Measurements from ENCODE around the gene SCP2. TPM values are rescaled to one million over a fixed set of nuclear protein-coding genes. Genes with fewer than 3 reads are reported as not detected.

SCP2 gene
- total and polyA plus RNA-seq, 8 donors, result 130 to 208 (median 148) TPM

- intact Hi-C loops (cut with DNase I), result no loop called here
- no peaks in the 10 kb centered on the region for H3K27me3 ChIP-seq
- ATAC-seq (no peak), DNase-seq (no peak)
- peaks cover 0 to 6% of the 10 kb centered on the region in 2 donors for H3K4me1 ChIP-seq
- TF ChIP-seq, protein P1, sequence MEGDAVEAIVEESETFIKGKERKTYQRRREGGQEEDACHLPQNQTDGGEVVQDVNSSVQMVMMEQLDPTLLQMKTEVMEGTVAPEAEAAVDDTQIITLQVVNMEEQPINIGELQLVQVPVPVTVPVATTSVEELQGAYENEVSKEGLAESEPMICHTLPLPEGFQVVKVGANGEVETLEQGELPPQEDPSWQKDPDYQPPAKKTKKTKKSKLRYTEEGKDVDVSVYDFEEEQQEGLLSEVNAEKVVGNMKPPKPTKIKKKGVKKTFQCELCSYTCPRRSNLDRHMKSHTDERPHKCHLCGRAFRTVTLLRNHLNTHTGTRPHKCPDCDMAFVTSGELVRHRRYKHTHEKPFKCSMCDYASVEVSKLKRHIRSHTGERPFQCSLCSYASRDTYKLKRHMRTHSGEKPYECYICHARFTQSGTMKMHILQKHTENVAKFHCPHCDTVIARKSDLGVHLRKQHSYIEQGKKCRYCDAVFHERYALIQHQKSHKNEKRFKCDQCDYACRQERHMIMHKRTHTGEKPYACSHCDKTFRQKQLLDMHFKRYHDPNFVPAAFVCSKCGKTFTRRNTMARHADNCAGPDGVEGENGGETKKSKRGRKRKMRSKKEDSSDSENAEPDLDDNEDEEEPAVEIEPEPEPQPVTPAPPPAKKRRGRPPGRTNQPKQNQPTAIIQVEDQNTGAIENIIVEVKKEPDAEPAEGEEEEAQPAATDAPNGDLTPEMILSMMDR (IDR thresholded peaks at IDR 0.05), result no peak
- H3K27ac ChIP-seq, result no peak overlapping the region
- H3K9me3 ChIP-seq, result no peaks in the 10 kb centered on the region
- H3K36me3 ChIP-seq, result no peaks in the 10 kb centered on the region
- no peak overlapping the region for H3K4me3 ChIP-seq
Measured at GRCh38 chr1:53087332-53088285, 160.5 kb downstream of the SCP2 start.

- no peaks in the 10 kb centered on the region for H3K9me3 ChIP-seq
- H3K4me3 ChIP-seq, result no peak overlapping the region
- no peak overlapping the region for H3K27ac ChIP-seq
- TF ChIP-seq, protein P1 (IDR thresholded peaks at IDR 0.05), result no peak
- ATAC-seq (no peak), DNase-seq (no peak)
- H3K27me3 ChIP-seq, result no peaks in the 10 kb centered on the region
- peaks cover 0 to 6% of the 10 kb centered on the region in 2 donors for H3K4me1 ChIP-seq
- H3K36me3 ChIP-seq, result no peaks in the 10 kb centered on the region
- intact Hi-C loops (cut with DNase I), result no loop called here
Measured at GRCh38 chr1:53088616-53089300, 161.7 kb downstream of the SCP2 start.

DNA sequence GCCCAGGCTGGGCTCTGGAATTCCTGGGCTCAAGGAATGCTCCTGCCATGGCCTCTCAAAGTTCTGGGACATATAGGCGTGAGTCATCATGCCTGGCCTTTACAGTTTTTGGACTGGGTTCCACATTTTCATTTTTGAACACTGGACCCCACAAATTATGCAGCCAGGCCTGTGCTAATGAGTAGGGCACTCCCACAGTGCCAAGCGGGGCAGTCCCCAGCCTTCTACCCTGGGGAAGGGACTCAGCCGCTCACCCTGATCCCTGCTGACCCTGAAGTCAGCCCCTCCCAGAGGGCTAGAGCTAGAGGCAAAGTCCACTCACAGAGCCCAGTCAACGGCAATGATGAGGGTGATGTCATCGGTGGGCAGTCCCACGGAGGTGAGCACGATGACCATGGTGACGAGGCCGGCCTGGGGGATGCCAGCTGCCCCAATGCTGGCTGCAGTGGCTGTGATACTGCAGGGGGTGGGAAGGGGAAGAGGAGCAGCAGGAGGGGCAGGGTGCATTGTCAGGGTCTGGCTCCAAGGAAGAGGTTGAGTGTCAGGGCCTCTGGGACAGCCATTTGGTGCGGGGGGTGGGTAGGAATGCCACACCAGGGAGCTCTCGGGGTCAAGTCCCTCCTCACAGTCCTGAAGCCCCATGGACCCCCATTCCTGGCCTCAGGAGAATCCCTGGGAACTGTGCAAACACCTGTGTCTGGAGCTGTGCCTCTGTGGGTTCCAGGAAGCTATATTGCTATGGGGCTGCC is 162.6 kb downstream of the SCP2 start:
- Histone ChIP-seq H3K4me1 (peaks cover 0 to 6% of the 10 kb centered on the region in 2 donors), H3K9me3 (no peaks in the 10 kb centered on the region), H3K4me3 (no peak overlapping the region), H3K36me3 (no peaks in the 10 kb centered on the region), H3K27ac (no peak overlapping the region), H3K27me3 (no peaks in the 10 kb centered on the region)
- DNase-seq (no peak), ATAC-seq (no peak)
- TF ChIP-seq, protein P1 (IDR thresholded peaks at IDR 0.05), result no peak
- intact Hi-C loops (cut with DNase I), result no loop called here

- H3K9me3 ChIP-seq, result no peaks in the 10 kb centered on the region
- H3K27ac ChIP-seq, result no peak overlapping the region
- intact Hi-C loops (cut with DNase I), result no loop called here
- TF ChIP-seq, protein P1 (IDR thresholded peaks at IDR 0.05), result no peak
- no peaks in the 10 kb centered on the region for H3K27me3 ChIP-seq
- H3K4me1 ChIP-seq, result peaks cover 0 to 6% of the 10 kb centered on the region in 2 donors
- ATAC-seq (peak; percentile 34), DNase-seq (peak in 1 of 4 donors; percentile 83)
- no peaks in the 10 kb centered on the region for H3K36me3 ChIP-seq
- H3K4me3 ChIP-seq, result no peak overlapping the region
Measured at GRCh38 chr1:53090227-53091147, 163.4 kb downstream of the SCP2 start.
